NB4 (cell line): ENCODE results near the gene CARD19.

Experiments
- DNase-seq: peaks from one replicate; pipeline ENCODE4 v3.0.0; 2010; ENCODE audit warnings: low read depth
- H3K4me3 ChIP-seq: one replicate; pipeline ENCODE4 v1.5.1; 2011; ENCODE audit warnings: mild to moderate bottlenecking, low read depth, low read length, moderate library complexity
- MYC ChIP-seq: IDR thresholded peaks from 2 replicates; pipeline ENCODE4 v1.6.1; 2011; ENCODE audit warnings: low read depth, low read length
- POLR2A ChIP-seq: IDR thresholded peaks from 2 replicates; pipeline ENCODE4 v1.6.1; 2011; ENCODE audit warnings: mild to moderate bottlenecking; ENCODE audit not compliant: insufficient read length; ENCODE audit errors: extremely low read depth
- TF ChIP-seq, protein P1 (sequence below): IDR thresholded peaks from 2 replicates; pipeline ENCODE4 v1.6.1; 2011; ENCODE audit warnings: low read depth, low read length
- TF ChIP-seq, protein P2 (sequence below): IDR thresholded peaks from one replicate; pipeline ENCODE4 v1.5.1; 2012; ENCODE audit warnings: low read depth, low read length

Gene CARD19

GRCh38 chr9:93095205-93096130 is 549 bp upstream of the CARD19 start:
- TF ChIP-seq, protein P1, sequence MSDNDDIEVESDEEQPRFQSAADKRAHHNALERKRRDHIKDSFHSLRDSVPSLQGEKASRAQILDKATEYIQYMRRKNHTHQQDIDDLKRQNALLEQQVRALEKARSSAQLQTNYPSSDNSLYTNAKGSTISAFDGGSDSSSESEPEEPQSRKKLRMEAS = peak; percentile 17; the same call in 1 of the 2 replicates
- TF ChIP-seq MYC = peak; percentile 23
- TF ChIP-seq, protein P2, sequence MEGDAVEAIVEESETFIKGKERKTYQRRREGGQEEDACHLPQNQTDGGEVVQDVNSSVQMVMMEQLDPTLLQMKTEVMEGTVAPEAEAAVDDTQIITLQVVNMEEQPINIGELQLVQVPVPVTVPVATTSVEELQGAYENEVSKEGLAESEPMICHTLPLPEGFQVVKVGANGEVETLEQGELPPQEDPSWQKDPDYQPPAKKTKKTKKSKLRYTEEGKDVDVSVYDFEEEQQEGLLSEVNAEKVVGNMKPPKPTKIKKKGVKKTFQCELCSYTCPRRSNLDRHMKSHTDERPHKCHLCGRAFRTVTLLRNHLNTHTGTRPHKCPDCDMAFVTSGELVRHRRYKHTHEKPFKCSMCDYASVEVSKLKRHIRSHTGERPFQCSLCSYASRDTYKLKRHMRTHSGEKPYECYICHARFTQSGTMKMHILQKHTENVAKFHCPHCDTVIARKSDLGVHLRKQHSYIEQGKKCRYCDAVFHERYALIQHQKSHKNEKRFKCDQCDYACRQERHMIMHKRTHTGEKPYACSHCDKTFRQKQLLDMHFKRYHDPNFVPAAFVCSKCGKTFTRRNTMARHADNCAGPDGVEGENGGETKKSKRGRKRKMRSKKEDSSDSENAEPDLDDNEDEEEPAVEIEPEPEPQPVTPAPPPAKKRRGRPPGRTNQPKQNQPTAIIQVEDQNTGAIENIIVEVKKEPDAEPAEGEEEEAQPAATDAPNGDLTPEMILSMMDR = no peak
- TF ChIP-seq POLR2A = peak; percentile 65
- peak; percentile 98 for DNase-seq
- peak overlapping the region; percentile 53 for H3K4me3 ChIP-seq

DNA sequence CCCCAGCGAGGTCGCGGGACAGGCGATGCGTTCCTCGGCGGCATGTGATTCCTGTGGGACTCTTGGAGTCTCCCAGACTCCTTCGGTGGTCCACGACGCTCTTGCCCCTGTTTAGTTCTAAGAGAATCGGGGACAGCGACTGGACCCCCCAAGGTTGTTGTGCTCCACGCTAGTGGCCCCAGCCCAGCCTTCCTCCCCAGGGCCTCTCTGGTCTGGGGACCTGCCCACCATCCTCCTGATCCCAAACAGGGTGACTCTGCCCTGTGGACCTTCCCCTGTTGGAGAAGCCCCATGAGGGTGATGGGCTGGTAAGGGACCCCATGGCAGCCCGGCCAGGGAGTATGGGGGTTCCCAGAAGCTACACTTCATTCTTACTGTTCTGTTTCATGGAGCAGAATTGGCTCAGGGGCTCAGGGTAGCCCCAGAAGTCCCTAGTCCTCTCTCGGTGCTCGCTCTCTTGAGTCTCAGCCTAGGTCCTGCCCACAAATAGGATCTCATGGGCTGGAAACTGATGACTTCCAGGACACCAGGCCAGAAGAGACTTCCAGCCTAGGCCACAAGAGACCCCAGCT is 880 bp downstream of the CARD19 start:
- peak overlapping the region; percentile 73 for H3K4me3 ChIP-seq
- TF ChIP-seq, protein P1 = no peak
- TF ChIP-seq MYC (no peak), POLR2A (no peak)
- TF ChIP-seq, protein P2 = no peak
- peak; percentile 34 for DNase-seq

DNA sequence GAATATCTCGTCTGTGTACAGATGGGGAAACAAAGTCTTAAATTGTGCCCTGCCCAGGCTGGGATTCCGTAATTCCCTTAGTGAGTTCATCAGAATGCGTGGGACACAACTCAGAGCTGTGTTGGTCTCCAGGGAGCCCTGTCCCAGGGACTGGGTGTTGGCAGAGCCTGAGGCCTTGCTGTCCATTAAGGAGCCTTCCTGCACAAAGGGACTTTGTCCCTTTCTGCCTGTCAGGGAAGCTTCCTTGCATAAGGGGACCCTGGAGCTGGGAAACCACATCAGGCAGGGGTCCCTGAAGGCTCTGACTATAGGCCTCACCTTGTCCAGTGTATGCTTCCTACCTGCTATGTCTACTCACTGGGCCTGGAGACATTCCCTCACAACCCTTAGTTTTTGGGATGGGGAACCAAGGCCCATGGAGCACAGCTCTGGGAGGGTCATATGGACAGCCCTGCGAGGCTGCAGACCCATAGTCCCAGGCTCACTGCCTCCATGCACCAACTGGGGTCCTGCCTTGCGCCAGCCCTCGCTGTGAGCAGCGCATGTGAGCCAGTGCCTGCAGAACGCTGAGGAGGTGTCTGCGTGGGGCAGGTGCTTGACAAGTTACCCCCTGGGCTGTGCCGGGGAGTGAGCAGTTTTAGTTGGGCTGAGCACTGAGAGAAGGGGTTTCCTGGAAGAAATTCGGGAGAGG is 1.6 kb downstream of the CARD19 start:
- TF ChIP-seq MYC = no peak
- no peak for TF ChIP-seq POLR2A
- TF ChIP-seq, protein P2 = no peak
- TF ChIP-seq, protein P1 = no peak
- peak overlapping the region; percentile 73 for H3K4me3 ChIP-seq
- DNase-seq = peak; percentile 47

DNA sequence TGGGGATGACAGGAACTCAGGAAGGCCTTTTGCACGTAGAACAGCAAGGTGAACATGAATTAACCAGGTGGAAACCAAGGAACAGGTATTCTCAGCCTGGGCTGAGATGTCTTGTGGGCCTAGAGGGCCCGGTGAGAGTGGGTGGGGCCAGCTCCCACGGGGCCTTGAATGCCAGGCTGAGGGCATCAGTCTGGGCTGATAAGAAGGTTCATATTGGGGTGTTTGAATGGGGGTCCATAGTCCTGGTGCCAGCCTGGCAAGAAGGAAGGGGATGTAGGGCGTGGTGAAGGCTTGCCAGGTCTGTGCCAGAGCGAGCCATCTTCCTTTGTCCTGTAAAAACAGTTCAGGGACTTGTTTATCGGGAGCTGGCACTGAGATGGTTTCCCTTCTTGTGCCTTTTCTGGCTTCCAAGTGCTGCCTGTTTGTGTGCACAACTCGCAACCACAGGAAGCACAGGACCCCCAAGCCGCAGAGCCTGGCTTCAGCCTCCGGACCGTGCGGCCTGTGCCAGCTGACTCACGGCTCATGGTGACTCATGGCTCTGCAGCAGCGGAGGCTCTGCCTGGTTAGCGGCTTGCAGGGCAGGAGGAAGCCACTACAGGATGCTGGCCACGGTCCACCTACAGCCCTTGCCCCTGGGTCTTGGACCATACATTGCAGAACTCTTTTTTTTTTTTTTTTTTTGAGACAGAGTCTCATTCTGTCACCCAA is 2.4 kb downstream of the CARD19 start:
- DNase-seq = peak; percentile 98
- peak overlapping the region; percentile 73 for H3K4me3 ChIP-seq
- TF ChIP-seq POLR2A (no peak), MYC (peak; percentile 86)
- TF ChIP-seq, protein P1 = peak; percentile 84
- TF ChIP-seq, protein P2 = no peak
